Neuronal stem cell (in vitro differentiated cells): ENCODE data around the gene TRMT1.

Source experiments
- DNase-seq: peaks from one replicate; pipeline ENCODE4 v3.0.0-alpha.2; 2013; ENCODE audit warnings: low spot score
- H2AFZ ChIP-seq: one replicate; pipeline ENCODE4 v1.6.1; 2013; ENCODE audit warnings: mild to moderate bottlenecking, low read length, inconsistent platforms
- H2AK5ac ChIP-seq: 2 replicates; pipeline ENCODE4 v1.6.1; 2013; ENCODE audit warnings: low read depth, mild to moderate bottlenecking, inconsistent platforms, low read length, moderate library complexity, mixed read lengths
- H2BK120ac ChIP-seq: 2 replicates; pipeline ENCODE4 v1.6.1; 2013; ENCODE audit warnings: low read depth, mild to moderate bottlenecking, inconsistent platforms, low read length, moderate library complexity, mixed read lengths
- H2BK12ac ChIP-seq: one replicate; pipeline ENCODE4 v1.6.1; 2013; ENCODE audit warnings: low read length, inconsistent platforms
- H2BK15ac ChIP-seq: 2 replicates; pipeline ENCODE4 v1.6.1; 2013; ENCODE audit warnings: mild to moderate bottlenecking, low read length, inconsistent platforms, mixed read lengths
- H2BK5ac ChIP-seq: one replicate; pipeline ENCODE4 v1.6.1; 2013; ENCODE audit warnings: inconsistent platforms, mild to moderate bottlenecking, low read length, moderate library complexity
- H3K14ac ChIP-seq: one replicate; pipeline ENCODE4 v1.6.1; 2013; ENCODE audit warnings: low read length, inconsistent platforms
- H3K18ac ChIP-seq: 2 replicates; pipeline ENCODE4 v1.6.1; 2013; ENCODE audit warnings: low read length, inconsistent platforms
- H3K23ac ChIP-seq: 2 replicates; pipeline ENCODE4 v1.6.1; 2013; ENCODE audit warnings: low read depth, mild to moderate bottlenecking, mixed read lengths, low read length, inconsistent platforms; ENCODE audit not compliant: poor library complexity
- H3K27ac ChIP-seq: replicated peaks from 3 replicates; pipeline ENCODE4 v1.5.1; 2013; ENCODE audit warnings: low read length, inconsistent platforms
- H3K27me3 ChIP-seq, 3 experiments: 2 replicates each; pipeline ENCODE4 v1.6.1; 2013; ENCODE audit warnings: low read length in 3 of 3, mild to moderate bottlenecking in 2 of 3, inconsistent platforms in 1 of 3, low read depth in 1 of 3, mixed read lengths in 1 of 3, moderate library complexity in 1 of 3; ENCODE audit not compliant: control insufficient read depth in 3 of 3, insufficient read depth in 3 of 3
- H3K36me3 ChIP-seq, 2 donors: replicated peaks in 1 of 2; 2 replicates each; pipeline ENCODE4 v1.6.1; 2013; ENCODE audit warnings: low read length in 2 of 2; ENCODE audit not compliant: control insufficient read depth in 2 of 2, insufficient read depth in 2 of 2
- H3K4ac ChIP-seq: 2 replicates; pipeline ENCODE4 v1.6.1; 2013; ENCODE audit warnings: inconsistent platforms, mild to moderate bottlenecking, low read length, moderate library complexity
- H3K4me1 ChIP-seq, 2 donors: 1 replicate in 1 of 2; 2 replicates in 1 of 2; pipeline ENCODE4 v1.6.1; 2013; ENCODE audit warnings: low read length in 2 of 2, low read depth in 1 of 2; ENCODE audit not compliant: control insufficient read depth in 2 of 2, insufficient read depth in 1 of 2
- H3K4me2 ChIP-seq: one replicate; pipeline ENCODE4 v1.6.1; 2013; ENCODE audit warnings: mild to moderate bottlenecking, low read length, inconsistent platforms; ENCODE audit not compliant: insufficient read depth, poor library complexity, severe bottlenecking
- H3K4me3 ChIP-seq, 2 donors: 2 replicates each; pipeline ENCODE4 v1.5.1; 2013; ENCODE audit warnings: low read length in 2 of 2, mild to moderate bottlenecking in 2 of 2, inconsistent platforms in 1 of 2, moderate library complexity in 1 of 2
- H3K79me1 ChIP-seq: one replicate; pipeline ENCODE4 v1.6.1; 2013; ENCODE audit warnings: low read depth, mild to moderate bottlenecking, inconsistent platforms, low read length, moderate library complexity
- H3K9ac ChIP-seq: one replicate; pipeline ENCODE4 v1.6.1; 2013; ENCODE audit warnings: mild to moderate bottlenecking, low read depth, low read length, inconsistent platforms; ENCODE audit not compliant: poor library complexity
- H3K9me3 ChIP-seq, 2 donors: replicated peaks in 1 of 2; 2 replicates each; pipeline versions ENCODE3 to v1.6.1; 2013; ENCODE audit warnings: low read length in 2 of 2, mild to moderate bottlenecking in 2 of 2, inconsistent platforms in 1 of 2, low read depth in 1 of 2, mixed read lengths in 1 of 2, moderate library complexity in 1 of 2; ENCODE audit not compliant: control insufficient read depth in 2 of 2, insufficient read depth in 1 of 2
- H4K8ac ChIP-seq: one replicate; pipeline ENCODE4 v1.6.1; 2013; ENCODE audit warnings: low read depth, mild to moderate bottlenecking, inconsistent platforms, low read length, moderate library complexity
- H4K91ac ChIP-seq: one replicate; pipeline ENCODE4 v1.6.1; 2013; ENCODE audit warnings: low read length, low read depth, mild to moderate bottlenecking, inconsistent platforms; ENCODE audit not compliant: poor library complexity
- WGBS, 2 donors: extraction: QIAGEN DNeasy Blood & Tissue Kit; methylation state at CpG; one replicate each; pipeline ENCODE4 v1.1.7; 2013; ENCODE audit warnings: missing lambda C conversion rate in 2 of 2, mixed read lengths in 1 of 2; ENCODE audit not compliant: insufficient read length in 2 of 2, insufficient replicate concordance in 1 of 2; ENCODE audit errors: extremely low coverage in 2 of 2; 5-methylcytosine and 5-hydroxymethylcytosine counted together

Gene TRMT1

DNA sequence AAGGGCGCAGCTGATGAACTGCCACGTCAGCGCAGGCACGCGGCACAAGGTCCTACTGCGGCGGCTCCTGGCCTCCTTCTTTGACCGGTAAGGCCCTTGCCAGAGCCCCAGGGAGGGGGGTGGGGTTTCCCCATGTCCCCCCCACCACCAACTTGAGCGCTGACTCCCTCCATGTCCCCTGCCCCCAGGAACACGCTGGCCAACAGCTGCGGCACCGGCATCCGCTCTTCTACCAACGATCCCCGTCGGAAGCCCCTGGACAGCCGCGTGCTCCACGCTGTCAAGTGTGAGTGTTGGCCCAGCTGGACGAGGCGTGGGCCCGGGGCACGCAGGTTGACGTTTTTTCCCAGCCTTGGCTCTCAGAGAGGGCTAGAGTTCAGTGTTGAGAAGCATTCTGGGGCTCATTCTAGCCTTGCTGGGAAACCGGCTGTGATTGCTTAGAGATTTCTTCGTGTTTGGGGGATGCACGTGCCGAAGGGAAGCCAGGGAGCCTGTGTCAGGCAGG is 20.8 kb upstream of the TRMT1 start:
- no peak overlapping the region for H3K4me2 ChIP-seq
- peaks cover 27% of the 10 kb centered on the region for H3K79me1 ChIP-seq
- H3K9me3 ChIP-seq: no peaks in the 10 kb centered on the region
- H3K4me3 ChIP-seq: no peak overlapping the region
- H3K27me3 ChIP-seq: no peaks in the 10 kb centered on the region
- H2AFZ ChIP-seq: no peak overlapping the region
- no peak overlapping the region for H3K14ac ChIP-seq
- no peak overlapping the region for H3K18ac ChIP-seq
- no peak overlapping the region for H4K8ac ChIP-seq
- no peak for DNase-seq
- no peak overlapping the region for H3K27ac ChIP-seq
- H2BK120ac ChIP-seq: no peak overlapping the region
- no peak overlapping the region for H2BK5ac ChIP-seq
- no peak overlapping the region for H2BK12ac ChIP-seq
- peaks cover 45 to 74% of the 10 kb centered on the region in 2 donors for H3K36me3 ChIP-seq
- no peaks in the 10 kb centered on the region for H3K4me1 ChIP-seq
- no peak overlapping the region for H2BK15ac ChIP-seq
- no peak overlapping the region for H4K91ac ChIP-seq
- no peak overlapping the region for H2AK5ac ChIP-seq
- H3K9ac ChIP-seq: no peak overlapping the region
- no CpG with 5 or more reads among the region's 28 CpGs for WGBS, 2 donors
- no peak overlapping the region for H3K23ac ChIP-seq
- H3K4ac ChIP-seq: no peak overlapping the region

DNA sequence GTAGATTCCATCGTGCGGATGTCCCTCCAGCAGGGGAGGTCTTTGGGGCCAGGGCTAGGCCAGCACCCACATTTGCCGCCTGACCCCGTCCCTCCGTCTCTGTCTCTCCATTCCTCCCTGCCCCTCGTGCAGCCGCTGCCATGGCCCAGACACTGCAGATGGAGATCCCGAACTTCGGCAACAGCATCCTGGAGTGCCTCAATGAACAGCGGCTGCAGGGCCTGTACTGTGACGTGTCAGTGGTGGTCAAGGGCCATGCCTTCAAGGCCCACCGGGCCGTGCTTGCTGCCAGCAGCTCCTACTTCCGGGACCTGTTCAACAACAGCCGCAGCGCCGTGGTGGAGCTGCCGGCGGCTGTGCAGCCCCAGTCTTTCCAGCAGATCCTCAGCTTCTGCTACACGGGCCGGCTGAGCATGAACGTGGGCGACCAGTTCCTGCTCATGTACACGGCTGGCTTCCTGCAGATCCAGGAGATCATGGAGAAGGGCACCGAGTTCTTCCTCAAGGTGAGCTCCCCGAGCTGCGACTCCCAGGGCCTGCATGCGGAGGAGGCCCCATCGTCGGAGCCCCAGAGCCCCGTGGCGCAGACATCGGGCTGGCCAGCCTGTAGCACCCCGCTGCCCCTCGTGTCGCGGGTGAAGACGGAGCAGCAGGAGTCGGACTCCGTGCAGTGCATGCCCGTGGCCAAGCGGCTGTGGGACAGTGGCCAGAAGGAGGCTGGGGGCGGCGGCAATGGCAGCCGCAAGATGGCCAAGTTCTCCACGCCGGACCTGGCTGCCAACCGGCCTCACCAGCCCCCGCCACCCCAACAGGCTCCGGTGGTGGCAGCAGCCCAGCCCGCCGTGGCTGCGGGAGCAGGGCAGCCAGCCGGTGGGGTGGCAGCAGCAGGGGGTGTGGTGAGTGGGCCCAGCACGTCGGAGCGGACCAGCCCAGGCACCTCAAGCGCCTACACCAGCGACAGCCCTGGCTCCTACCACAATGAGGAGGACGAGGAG is 18.8 kb upstream of the TRMT1 start:
- no peak overlapping the region for H2BK5ac ChIP-seq
- H2AFZ ChIP-seq: no peak overlapping the region
- H3K9me3 ChIP-seq: no peaks in the 10 kb centered on the region
- peak overlapping the region in 1 of 2 donors; percentile 30 for H3K4me3 ChIP-seq
- H3K27ac ChIP-seq: no peak overlapping the region
- H3K14ac ChIP-seq: no peak overlapping the region
- H3K79me1 ChIP-seq: peaks cover 37% of the 10 kb centered on the region
- H3K4ac ChIP-seq: no peak overlapping the region
- no peak overlapping the region for H2AK5ac ChIP-seq
- no CpG with 5 or more reads among the region's 60 CpGs for WGBS, 2 donors
- no peak overlapping the region for H4K8ac ChIP-seq
- H3K9ac ChIP-seq: peak overlapping the region; percentile 38
- peaks cover 47 to 69% of the 10 kb centered on the region in 2 donors for H3K36me3 ChIP-seq
- no peak overlapping the region for H3K4me2 ChIP-seq
- no peaks in the 10 kb centered on the region for H3K27me3 ChIP-seq
- H4K91ac ChIP-seq: no peak overlapping the region
- no peaks in the 10 kb centered on the region for H3K4me1 ChIP-seq
- H3K18ac ChIP-seq: no peak overlapping the region
- no peak for DNase-seq
- peak overlapping the region; percentile 25 for H3K23ac ChIP-seq
- H2BK15ac ChIP-seq: no peak overlapping the region
- H2BK12ac ChIP-seq: no peak overlapping the region
- no peak overlapping the region for H2BK120ac ChIP-seq

DNA sequence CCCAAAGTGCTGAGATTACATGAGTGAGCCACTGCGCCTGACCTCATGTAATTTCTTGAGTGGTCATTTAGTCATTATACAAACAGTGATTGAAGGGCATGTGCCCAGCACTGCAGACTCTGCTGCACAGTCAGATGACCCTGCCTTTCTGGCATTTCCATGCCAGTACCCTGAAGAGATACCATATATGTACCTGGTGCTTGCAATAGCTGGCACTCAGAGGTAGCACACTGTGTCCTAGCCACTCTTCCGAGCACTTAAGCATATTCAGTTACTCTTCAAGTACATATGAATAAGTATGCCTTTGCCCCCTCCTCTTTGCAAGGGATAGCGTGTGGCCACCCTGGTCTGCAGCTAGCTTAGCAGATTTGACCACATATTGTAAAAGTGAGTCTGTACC is 18.1 kb upstream of the TRMT1 start:
- H3K36me3 ChIP-seq: peaks cover 47 to 74% of the 10 kb centered on the region in 2 donors

DNA sequence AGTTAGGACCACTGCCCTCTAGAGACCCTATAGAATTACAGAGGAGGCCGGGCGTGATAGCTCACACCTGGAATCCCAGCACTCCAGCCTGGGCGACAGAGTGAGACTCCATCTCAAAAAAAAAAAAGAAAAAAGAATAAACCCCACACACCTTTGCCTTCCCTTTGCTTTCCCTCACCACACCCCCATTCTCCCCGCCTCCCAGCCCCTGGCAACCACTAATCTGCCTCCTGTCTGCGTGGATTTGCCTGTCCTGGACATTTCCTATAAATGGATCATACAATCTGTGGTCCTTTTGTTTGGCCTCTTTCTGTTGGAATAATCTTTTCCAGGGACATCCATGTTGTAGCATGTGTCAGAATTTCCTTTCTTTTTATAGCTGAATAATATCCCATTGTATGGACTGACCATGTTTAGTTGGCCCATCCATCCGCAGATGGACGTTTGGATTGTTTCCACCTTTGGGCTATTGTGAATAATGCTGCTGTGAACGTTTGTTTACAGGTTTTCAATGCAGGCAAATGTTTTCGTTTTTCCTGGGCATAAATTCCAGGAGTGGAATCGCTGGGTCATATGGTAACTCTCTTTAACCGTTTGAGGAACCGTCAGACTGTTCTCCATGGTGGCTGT is 16.8 kb upstream of the TRMT1 start:
- Histone ChIP-seq H4K8ac (no peak overlapping the region), H3K79me1 (peaks cover 44% of the 10 kb centered on the region), H4K91ac (no peak overlapping the region), H3K14ac (no peak overlapping the region), H3K18ac (no peak overlapping the region), H3K27ac (no peak overlapping the region), H3K4ac (no peak overlapping the region), H3K27me3 (no peaks in the 10 kb centered on the region), H2AK5ac (no peak overlapping the region), H2BK12ac (no peak overlapping the region), H3K4me1 (peaks cover 0 to 2% of the 10 kb centered on the region in 2 donors), H3K23ac (no peak overlapping the region), H2BK120ac (no peak overlapping the region), H2AFZ (no peak overlapping the region), H3K4me2 (no peak overlapping the region), H2BK5ac (no peak overlapping the region), H2BK15ac (no peak overlapping the region), H3K9me3 (no peaks in the 10 kb centered on the region), H3K9ac (no peak overlapping the region), H3K36me3 (peaks cover 46 to 76% of the 10 kb centered on the region in 2 donors), H3K4me3 (no peak overlapping the region)
- DNase-seq: no peak
- WGBS, 2 donors: no CpG with 5 or more reads among the region's 12 CpGs

More for the DNA sequence above, 18.1 kb upstream of the TRMT1 start:
- no peak overlapping the region for H3K4ac ChIP-seq
- peaks cover 37% of the 10 kb centered on the region for H3K79me1 ChIP-seq
- no CpG with 5 or more reads among the region's 3 CpGs for WGBS, 2 donors
- H2AK5ac ChIP-seq: no peak overlapping the region
- no peak for DNase-seq
- no peak overlapping the region for H2BK15ac ChIP-seq
- no peak overlapping the region for H2BK5ac ChIP-seq
- H3K4me1 ChIP-seq: no peaks in the 10 kb centered on the region
- H3K4me2 ChIP-seq: no peak overlapping the region
- H2AFZ ChIP-seq: no peak overlapping the region
- no peak overlapping the region for H4K8ac ChIP-seq
- no peak overlapping the region for H3K23ac ChIP-seq
- no peak overlapping the region for H2BK12ac ChIP-seq
- H3K27ac ChIP-seq: no peak overlapping the region
- no peak overlapping the region for H2BK120ac ChIP-seq
- H3K18ac ChIP-seq: no peak overlapping the region
- no peak overlapping the region for H3K14ac ChIP-seq
- no peak overlapping the region for H3K4me3 ChIP-seq
- H3K27me3 ChIP-seq: no peaks in the 10 kb centered on the region
- H3K9ac ChIP-seq: no peak overlapping the region
- no peaks in the 10 kb centered on the region for H3K9me3 ChIP-seq
- H4K91ac ChIP-seq: no peak overlapping the region
